WERI-Rb-1 (cell line): ENCODE results near the gene DNAJB1.
A peak's percentile ranks its signal among the peaks of the same experiment; 100 is the strongest.

Experiments used
- DNase-seq: peaks from one replicate; pipeline ENCODE4 v3.0.0-alpha.2; 2020
- H3K27ac ChIP-seq: fragments of 250-450 bp; sonication (Bioruptor Pico); 2 replicates; pipeline ENCODE4 v1.5.1; 2020; ENCODE audit warnings: mild to moderate bottlenecking, moderate library complexity
- H3K27me3 ChIP-seq: fragments of 250-450 bp; sonication (Bioruptor Pico); 2 replicates; pipeline ENCODE4 v1.5.1; 2021; ENCODE audit warnings: mild to moderate bottlenecking, low read depth, moderate library complexity; ENCODE audit not compliant: insufficient read depth, severe bottlenecking
- H3K36me3 ChIP-seq: fragments of 250-450 bp; sonication (Bioruptor Pico); 2 replicates; pipeline ENCODE4 v1.5.1; 2020; ENCODE audit warnings: mild to moderate bottlenecking, moderate library complexity
- H3K4me3 ChIP-seq: 2 replicates; pipeline ENCODE4 v1.5.1; 2011; ENCODE audit warnings: low read depth, mild to moderate bottlenecking, control low read depth, low read length
- H3K9me3 ChIP-seq: fragments of 250-450 bp; sonication (Bioruptor Pico); 2 replicates; pipeline ENCODE4 v1.5.1; 2021; ENCODE audit warnings: mild to moderate bottlenecking, moderate library complexity; ENCODE audit not compliant: severe bottlenecking
- TF ChIP-seq, protein P1 (sequence below): IDR thresholded peaks from 2 replicates; pipeline ENCODE4 v1.5.1; 2011; ENCODE audit warnings: low read depth, mild to moderate bottlenecking, control low read depth, inconsistent platforms, low read length

DNAJB1 gene

DNA sequence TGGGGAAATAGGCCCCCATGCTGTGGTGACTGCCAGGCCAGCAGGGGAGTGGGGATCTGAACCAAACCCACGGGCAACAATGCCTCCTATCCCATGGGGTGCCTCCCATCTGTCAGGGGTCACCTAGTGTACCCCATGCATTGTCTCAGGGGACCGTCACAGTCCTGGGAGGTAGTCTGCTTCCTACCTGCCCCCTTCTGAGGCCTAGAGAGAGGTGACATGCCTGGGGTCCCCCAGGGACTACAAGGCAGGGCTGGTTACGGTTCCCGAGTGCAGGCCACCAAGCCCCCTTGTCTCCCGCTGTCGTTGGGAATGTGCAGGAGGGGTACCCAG, 42.5 kb upstream of the DNAJB1 start:
- DNase-seq = no peak
- Histone ChIP-seq H3K4me3 (no peak overlapping the region), H3K9me3 (no peaks in the 10 kb centered on the region), H3K27ac (no peak overlapping the region), H3K27me3 (no peaks in the 10 kb centered on the region), H3K36me3 (peaks cover 30% of the 10 kb centered on the region)
- TF ChIP-seq, protein P1, sequence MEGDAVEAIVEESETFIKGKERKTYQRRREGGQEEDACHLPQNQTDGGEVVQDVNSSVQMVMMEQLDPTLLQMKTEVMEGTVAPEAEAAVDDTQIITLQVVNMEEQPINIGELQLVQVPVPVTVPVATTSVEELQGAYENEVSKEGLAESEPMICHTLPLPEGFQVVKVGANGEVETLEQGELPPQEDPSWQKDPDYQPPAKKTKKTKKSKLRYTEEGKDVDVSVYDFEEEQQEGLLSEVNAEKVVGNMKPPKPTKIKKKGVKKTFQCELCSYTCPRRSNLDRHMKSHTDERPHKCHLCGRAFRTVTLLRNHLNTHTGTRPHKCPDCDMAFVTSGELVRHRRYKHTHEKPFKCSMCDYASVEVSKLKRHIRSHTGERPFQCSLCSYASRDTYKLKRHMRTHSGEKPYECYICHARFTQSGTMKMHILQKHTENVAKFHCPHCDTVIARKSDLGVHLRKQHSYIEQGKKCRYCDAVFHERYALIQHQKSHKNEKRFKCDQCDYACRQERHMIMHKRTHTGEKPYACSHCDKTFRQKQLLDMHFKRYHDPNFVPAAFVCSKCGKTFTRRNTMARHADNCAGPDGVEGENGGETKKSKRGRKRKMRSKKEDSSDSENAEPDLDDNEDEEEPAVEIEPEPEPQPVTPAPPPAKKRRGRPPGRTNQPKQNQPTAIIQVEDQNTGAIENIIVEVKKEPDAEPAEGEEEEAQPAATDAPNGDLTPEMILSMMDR = no peak

DNA sequence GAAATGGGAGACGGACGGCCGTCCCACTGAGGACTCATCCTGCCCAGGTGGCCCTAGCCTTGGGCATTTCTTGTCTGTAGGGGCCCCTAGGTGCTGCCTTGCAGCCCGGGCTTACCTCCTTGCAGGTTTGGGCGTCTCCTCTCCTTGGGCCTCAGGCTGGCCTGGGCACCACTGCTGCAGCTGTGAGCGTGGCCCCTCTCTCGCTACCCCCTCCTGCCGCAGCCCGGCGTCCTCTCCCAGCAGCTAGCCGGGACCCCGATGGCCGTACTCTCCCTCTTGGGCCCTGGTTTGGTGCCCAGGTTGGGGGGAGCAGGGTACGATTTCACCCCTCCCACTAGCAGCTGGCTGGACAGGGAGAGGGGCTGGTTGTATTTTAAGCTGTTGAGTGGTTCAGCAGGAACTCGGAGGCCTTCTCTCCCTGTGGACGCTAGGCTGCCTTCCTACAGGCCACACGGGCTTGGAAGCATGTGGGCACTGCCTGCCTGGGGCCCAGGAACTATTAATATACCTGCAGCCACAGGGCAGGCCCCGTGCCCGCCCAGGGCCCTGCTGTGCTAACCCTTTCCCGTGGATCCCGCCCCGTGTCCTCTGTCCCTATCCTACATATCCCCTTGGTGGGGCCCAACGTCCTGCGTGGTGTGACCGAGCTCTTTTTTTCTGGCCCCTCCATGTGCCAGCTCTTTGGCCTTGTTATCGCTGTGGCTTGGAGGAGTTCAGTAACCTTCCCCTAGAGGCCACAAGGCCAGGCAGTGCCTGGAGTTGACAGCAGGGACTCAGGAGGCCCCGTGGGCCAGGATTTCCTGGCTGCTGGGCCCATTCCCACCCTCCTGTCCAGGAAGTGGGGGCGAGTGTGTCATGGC, 41.9 kb upstream of the DNAJB1 start:
- Histone ChIP-seq H3K27ac (no peak overlapping the region), H3K9me3 (no peaks in the 10 kb centered on the region), H3K4me3 (no peak overlapping the region), H3K36me3 (peaks cover 24% of the 10 kb centered on the region), H3K27me3 (no peaks in the 10 kb centered on the region)
- no peak for DNase-seq
- TF ChIP-seq, protein P1 = no peak

- no peak for DNase-seq
- no peak overlapping the region for H3K27ac ChIP-seq
- no peak overlapping the region for H3K4me3 ChIP-seq
- peaks cover 13% of the 10 kb centered on the region for H3K36me3 ChIP-seq
- TF ChIP-seq, protein P1 = no peak
- no peaks in the 10 kb centered on the region for H3K27me3 ChIP-seq
- H3K9me3 ChIP-seq = no peaks in the 10 kb centered on the region
These were observed 40.3 kb upstream of the DNAJB1 start for GRCh38 chr19:14558370-14559066.

- Histone ChIP-seq H3K36me3 (peaks cover 5% of the 10 kb centered on the region), H3K9me3 (no peaks in the 10 kb centered on the region), H3K4me3 (no peak overlapping the region), H3K27ac (no peak overlapping the region), H3K27me3 (no peaks in the 10 kb centered on the region)
- peak; percentile 75 for DNase-seq
- TF ChIP-seq, protein P1 = peak; percentile 98
These were observed 38.5 kb upstream of the DNAJB1 start for GRCh38 chr19:14556662-14557188.

DNA sequence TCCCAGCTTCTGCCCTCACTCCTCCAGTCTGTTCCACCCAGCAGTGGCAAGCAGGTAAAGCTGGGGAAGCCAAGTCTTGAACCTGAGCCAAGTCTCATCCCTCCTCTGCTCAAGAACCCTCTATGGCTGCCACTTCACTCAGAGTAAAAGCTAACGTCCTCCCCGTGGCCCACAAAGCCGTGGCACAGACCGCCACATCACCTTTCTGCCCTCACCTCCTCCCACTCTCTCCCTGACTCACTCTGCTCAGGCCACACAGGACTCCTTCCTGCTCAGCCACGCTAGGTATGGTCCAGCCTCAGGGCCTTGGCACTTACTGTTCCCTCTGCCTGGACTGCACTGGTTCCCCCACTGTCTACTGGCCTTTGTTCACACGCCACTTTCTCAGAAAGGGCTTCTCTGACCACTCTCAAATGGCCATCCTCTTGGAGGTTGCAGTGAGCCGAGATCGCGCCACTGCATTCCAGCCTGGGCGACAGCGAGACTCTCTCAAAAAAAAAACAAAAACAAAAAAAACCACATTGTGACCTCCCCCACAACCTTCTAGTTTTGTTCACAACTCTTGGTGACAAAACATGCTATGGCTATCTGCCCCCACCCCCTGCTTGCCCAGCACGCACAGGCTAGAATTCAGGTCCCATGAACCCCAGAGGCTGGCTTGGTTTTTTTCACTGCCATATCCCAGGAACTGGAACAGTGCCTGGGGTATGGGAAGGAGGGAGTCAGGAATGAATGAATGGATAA, 37.9 kb upstream of the DNAJB1 start:
- no peaks in the 10 kb centered on the region for H3K9me3 ChIP-seq
- no peaks in the 10 kb centered on the region for H3K27me3 ChIP-seq
- H3K27ac ChIP-seq = no peak overlapping the region
- no peak overlapping the region for H3K4me3 ChIP-seq
- no peak for DNase-seq
- TF ChIP-seq, protein P1 = no peak
- H3K36me3 ChIP-seq = peaks cover 5% of the 10 kb centered on the region
